Measurements from ENCODE around the gene DOCK6.

GRCh38 chr19:11192957-11193939 is 69.1 kb downstream of the DOCK6 start:
- TF ChIP-seq ZNF24 (IDR thresholded peaks at IDR 0.05) (no peak), GABPA (IDR thresholded peaks at IDR 0.05; ENCODE audit: low read depth) (no peak), TAF1 (IDR thresholded peaks at IDR 0.05; ENCODE audit: borderline replicate concordance, low read depth, low read length) (no peak), BCL3 (IDR thresholded peaks at IDR 0.05; ENCODE audit: borderline replicate concordance, insufficient read depth, low read depth, low read length, poor library complexity, severe bottlenecking) (no peak), RB1 (IDR thresholded peaks at IDR 0.05; ENCODE audit: borderline replicate concordance) (no peak), CHD4 (IDR thresholded peaks at IDR 0.05) (no peak), SIX5 (IDR thresholded peaks at IDR 0.05; ENCODE audit: low read depth, low read length, severe bottlenecking) (no peak), CBFB (IDR thresholded peaks at IDR 0.05; ENCODE audit: low read depth) (no peak), ETV6 (conservative IDR thresholded peaks at IDR 0.05 in 1 of 2, IDR thresholded peaks at IDR 0.05 in 1 of 2; ENCODE audit: borderline replicate concordance in 1 of 2, low read depth in 1 of 2) (no peak), CTCF (IDR thresholded peaks at IDR 0.05 in 2 of 3, conservative IDR thresholded peaks at IDR 0.05 in 1 of 3; ENCODE audit: control insufficient read depth in 2 of 3, extremely low read depth in 1 of 3, insufficient read depth in 1 of 3, low read depth in 3 of 3, low read length in 3 of 3) (no peak), POLR2A (IDR thresholded peaks at IDR 0.05; ENCODE audit: low read depth, low read length) (no peak)
- TF ChIP-seq, protein P1, sequence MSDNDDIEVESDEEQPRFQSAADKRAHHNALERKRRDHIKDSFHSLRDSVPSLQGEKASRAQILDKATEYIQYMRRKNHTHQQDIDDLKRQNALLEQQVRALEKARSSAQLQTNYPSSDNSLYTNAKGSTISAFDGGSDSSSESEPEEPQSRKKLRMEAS (IDR thresholded peaks at IDR 0.05; ENCODE audit: low read depth, low read length), result no peak
- TF ChIP-seq, protein P2, sequence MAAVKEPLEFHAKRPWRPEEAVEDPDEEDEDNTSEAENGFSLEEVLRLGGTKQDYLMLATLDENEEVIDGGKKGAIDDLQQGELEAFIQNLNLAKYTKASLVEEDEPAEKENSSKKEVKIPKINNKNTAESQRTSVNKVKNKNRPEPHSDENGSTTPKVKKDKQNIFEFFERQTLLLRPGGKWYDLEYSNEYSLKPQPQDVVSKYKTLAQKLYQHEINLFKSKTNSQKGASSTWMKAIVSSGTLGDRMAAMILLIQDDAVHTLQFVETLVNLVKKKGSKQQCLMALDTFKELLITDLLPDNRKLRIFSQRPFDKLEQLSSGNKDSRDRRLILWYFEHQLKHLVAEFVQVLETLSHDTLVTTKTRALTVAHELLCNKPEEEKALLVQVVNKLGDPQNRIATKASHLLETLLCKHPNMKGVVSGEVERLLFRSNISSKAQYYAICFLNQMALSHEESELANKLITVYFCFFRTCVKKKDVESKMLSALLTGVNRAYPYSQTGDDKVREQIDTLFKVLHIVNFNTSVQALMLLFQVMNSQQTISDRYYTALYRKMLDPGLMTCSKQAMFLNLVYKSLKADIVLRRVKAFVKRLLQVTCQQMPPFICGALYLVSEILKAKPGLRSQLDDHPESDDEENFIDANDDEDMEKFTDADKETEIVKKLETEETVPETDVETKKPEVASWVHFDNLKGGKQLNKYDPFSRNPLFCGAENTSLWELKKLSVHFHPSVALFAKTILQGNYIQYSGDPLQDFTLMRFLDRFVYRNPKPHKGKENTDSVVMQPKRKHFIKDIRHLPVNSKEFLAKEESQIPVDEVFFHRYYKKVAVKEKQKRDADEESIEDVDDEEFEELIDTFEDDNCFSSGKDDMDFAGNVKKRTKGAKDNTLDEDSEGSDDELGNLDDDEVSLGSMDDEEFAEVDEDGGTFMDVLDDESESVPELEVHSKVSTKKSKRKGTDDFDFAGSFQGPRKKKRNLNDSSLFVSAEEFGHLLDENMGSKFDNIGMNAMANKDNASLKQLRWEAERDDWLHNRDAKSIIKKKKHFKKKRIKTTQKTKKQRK (IDR thresholded peaks at IDR 0.05; ENCODE audit: low read depth, low read length), result no peak
